Measurements from ENCODE around the gene ZNF497. TPM values are rescaled to one million over a fixed set of nuclear protein-coding genes. Genes with fewer than 3 reads are reported as not detected.

The ZNF497 gene
- total and polyA plus RNA-seq, 9 of the 15 experiments (the other 6 are each of a cell fraction or from before 2014, with no cell fraction given) = 0.06 to 0.98 (median 0.44) TPM; not detected in 1

GRCh38 chr19:58350871-58351557, 11.5 kb downstream of the ZNF497 start:
- TF ChIP-seq RBFOX2 (IDR thresholded peaks at IDR 0.05; ENCODE audit: low read depth, low read length) = peak; percentile 5; the same call in 1 of the 2 replicates
- peak; percentile 12; the same call in 1 of the 2 replicates for TF ChIP-seq POLR2G (IDR thresholded peaks at IDR 0.05; ENCODE audit: low read depth, low read length)
- TF ChIP-seq TSHZ1 (CRISPR knock-in tag; IDR thresholded peaks at IDR 0.05) = no peak
- H3K9me3 ChIP-seq (replicated peaks; ENCODE audit: control insufficient read depth, insufficient read depth, low read depth, low read length) = no peaks in the 10 kb centered on the region
- no peaks in the 10 kb centered on the region for H3K36me3 ChIP-seq (ENCODE audit: control insufficient read depth, insufficient read depth, low read length)
- intact Hi-C loops (cut with micrococcal nuclease) = no loop called here
- peaks cover 5 to 25% of the 10 kb centered on the region in 2 experiments; a peak in 4 of 5 replicates for H3K4me1 ChIP-seq (replicated peaks in 1 of 2; ENCODE audit: control insufficient read depth in 2 of 2, insufficient read depth in 2 of 2, low read length in 2 of 2)
- CTCF ChIA-PET (ENCODE audit: low intra/inter-chr PET ratio) = no interaction called here
- H2AFZ ChIP-seq (ENCODE audit: low read depth, low read length) = no peak overlapping the region
- H3K27me3 ChIP-seq (ENCODE audit: control insufficient read depth in 2 of 2, insufficient read depth in 2 of 2, low read length in 2 of 2) = no peaks in the 10 kb centered on the region
- POLR2A ChIA-PET = interaction anchor here (1.2 kb wide), 1 partner anchor 11 kb away, joined by 5 read pairs; the partner anchor contains the start of gene ZNF497
- ATAC-seq = no peak
- no peak overlapping the region for H3K9ac ChIP-seq (ENCODE audit: insufficient read depth in 1 of 2, low read depth in 2 of 2, low read length in 2 of 2)
- no peak for FAIRE-seq
- H3K27ac ChIP-seq (ENCODE audit: extremely low read depth, low read depth, low read length) = no peak overlapping the region
- H3K9me1 ChIP-seq (ENCODE audit: control insufficient read depth, insufficient read depth, low read length) = no peaks in the 10 kb centered on the region
- in situ Hi-C loops (cut with MboI) = no loop called here
- 89% methylated on average over 30 of the region's 34 CpGs for WGBS (ENCODE audit: insufficient coverage, low coverage, missing lambda C conversion rate)
- no TSS peak for BruUV-seq (replicated peaks)
- no peak overlapping the region for H3K4me2 ChIP-seq (ENCODE audit: insufficient read depth, low read length)
- H3K4me3 ChIP-seq = no peak overlapping the region
- no peak for DNase-seq (ENCODE audit: extremely low read depth in 1 of 4, low spot score in 3 of 4)
- no peaks in the 10 kb centered on the region for H3K79me2 ChIP-seq (ENCODE audit: control insufficient read depth, insufficient read depth, low read length)
- H4K20me1 ChIP-seq (replicated peaks; ENCODE audit: control insufficient read depth, insufficient read depth, low read length) = no peaks in the 10 kb centered on the region

All from K562 (cell line).